ENCODE measurements around the gene EZH1.

Gene EZH1

DNA sequence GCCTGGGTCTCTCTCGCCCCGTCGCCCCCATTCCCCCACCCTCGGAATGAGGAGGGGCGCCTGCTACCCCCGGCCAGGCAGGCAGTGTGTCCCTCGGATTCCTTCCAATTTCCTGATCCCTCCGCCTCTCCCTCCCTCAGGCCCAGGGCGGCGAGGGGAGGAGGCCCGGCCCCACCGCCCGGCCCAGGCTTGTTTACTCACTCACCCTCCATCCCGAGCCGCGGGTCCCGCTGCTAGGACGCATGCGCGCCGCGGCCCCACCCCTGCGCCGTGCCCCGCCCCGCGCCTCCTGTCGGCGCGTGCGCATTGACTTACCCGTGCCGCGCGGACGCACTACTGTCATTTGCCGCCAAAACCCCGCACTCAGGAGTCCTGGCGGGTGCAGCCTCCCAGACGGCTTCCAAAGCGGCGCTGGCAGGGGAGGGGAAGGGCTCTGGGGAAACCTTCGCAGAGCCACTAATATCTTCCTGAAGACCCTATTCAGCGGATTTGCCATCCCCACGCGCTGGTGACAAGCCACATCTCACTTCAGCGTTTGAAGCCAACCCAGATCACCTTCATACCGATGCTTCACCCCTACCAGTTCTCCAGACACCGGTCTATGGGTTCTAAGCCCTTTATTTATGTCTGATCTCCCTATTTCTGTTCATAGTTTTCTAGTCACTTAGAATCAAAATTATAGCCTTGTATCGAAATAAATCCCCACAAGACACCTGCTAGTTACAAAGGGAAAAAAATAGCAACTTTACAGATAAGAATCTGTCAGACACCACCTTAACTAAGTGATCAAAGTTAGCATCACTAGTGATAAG lies at the start of gene EZH1:
Gene EZH1, minus strand, starts transcription at position 235 of the 812 bp plus-strand sequence. CDS start 16,099 bp downstream, outside the sequence.
- DNase-seq (ENCODE audit: low read depth, low spot score), result peak; percentile 56

DNA sequence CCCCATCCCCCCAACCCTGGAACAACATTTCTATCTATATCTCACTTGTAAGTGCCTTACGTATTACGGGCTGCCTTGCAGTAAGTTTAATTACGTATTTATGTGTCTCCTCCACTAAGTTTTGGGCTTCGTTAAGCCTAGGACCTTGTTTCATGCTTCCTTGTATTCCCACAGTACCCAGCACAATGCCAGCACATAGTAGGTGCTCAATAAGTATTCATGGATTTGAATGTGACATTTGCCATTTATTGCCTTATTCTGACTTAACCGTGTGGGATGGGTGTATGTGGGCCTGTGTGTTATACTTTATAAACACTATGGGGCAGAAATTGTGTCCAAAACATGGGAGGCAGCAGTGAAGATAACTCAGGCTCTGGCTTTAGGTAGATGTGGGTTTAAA lies 47.7 kb upstream of the EZH1 start:
- no peak for DNase-seq (ENCODE audit: low read depth, low spot score)

GRCh38 chr17:42791948-42792347 lies 47.1 kb upstream of the EZH1 start:
- DNase-seq (ENCODE audit: low read depth, low spot score), result no peak

DNA sequence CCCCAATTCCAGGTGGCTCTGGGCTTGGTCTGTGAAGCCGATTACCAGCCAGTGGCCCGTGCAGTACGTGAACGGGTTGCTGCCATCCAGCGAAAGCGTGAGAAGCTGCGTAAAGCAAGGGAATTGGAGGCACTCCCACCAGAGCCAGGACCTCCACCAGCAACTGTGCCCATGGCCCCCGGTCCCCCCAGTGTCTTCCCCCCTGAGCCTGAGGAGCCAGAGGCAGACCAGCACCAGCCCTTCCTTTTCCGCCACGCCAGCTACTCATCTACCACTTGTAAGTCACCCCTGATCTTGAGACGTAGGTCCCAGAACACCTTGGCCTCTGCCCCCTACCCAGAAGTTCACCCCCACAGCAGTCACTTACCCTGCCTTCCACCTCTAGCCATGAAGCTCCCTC lies 42.4 kb upstream of the EZH1 start:
- DNase-seq (ENCODE audit: low read depth, low spot score), result no peak

DNA sequence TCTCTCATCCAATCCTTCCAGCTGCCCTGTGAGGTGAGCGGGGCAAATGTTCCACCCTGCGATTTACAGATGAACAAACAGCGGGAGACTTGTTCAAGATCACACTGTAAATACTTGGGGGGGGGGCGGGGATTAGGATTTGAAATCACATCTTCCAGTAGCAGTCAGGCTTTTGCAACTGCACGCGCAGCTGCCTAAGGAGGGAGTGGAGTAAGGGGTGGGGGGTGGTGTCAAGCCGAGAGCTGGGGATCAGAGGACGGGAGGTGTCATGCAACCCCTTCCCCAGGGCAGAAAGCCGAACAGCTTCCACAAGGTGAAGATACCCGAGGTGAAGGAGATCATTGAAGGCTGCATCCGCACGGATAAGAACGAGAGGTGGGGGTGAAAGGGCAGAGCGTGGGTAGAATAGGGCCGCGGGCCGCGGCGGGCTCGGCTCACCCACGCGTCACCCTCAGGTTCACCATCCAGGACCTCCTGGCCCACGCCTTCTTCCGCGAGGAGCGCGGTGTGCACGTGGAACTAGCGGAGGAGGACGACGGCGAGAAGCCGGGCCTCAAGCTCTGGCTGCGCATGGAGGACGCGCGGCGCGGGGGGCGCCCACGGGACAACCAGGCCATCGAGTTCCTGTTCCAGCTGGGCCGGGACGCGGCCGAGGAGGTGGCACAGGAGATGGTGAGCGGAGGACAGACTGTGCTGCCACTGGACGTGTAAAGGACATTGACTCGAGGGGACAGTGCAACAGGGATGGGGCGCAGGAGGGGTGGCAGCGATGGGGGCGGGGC lies 40.2 kb upstream of the EZH1 start:
- no peak for DNase-seq (ENCODE audit: low read depth, low spot score)

DNA sequence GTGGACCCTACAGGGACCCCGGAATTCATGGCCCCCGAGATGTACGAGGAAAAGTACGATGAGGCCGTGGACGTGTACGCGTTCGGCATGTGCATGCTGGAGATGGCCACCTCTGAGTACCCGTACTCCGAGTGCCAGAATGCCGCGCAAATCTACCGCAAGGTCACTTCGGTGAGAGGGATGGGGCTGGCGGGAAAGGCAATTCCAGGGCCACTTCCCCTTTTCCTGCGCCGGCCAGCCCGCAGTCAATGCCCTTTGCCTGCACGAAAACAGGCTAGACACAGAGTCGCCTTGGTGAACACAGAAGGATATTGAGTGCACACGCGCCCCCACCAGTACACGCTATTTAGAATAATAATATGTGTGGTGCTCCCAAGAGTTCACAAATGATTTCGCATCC lies 39.6 kb upstream of the EZH1 start:
- no peak for DNase-seq (ENCODE audit: low read depth, low spot score)

DNA sequence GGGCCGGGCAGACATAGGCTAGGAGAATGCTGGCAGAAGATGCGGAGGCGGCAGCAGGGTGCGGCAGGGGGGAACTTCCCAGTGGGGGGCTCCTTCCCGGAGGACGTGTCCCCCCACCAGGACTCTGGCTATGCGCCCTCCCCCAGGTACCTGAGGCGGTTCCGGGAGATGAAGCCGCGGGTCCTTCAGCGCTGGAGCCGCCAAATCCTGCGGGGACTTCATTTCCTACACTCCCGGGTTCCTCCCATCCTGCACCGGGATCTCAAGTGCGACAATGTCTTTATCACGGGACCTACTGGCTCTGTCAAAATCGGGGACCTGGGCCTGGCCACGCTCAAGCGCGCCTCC lies 38.9 kb upstream of the EZH1 start:
- no peak for DNase-seq (ENCODE audit: low read depth, low spot score)

GRCh38 chr17:42783062-42783790 lies 38.4 kb upstream of the EZH1 start:
- no peak for DNase-seq (ENCODE audit: low read depth, low spot score)

GRCh38 chr17:42782166-42783061 lies 37.6 kb upstream of the EZH1 start:
- DNase-seq (ENCODE audit: low read depth, low spot score), result no peak

GRCh38 chr17:42781639-42782165 lies 36.9 kb upstream of the EZH1 start:
- DNase-seq (ENCODE audit: low read depth, low spot score), result no peak

- DNase-seq (ENCODE audit: low read depth, low spot score), result no peak
Measured at GRCh38 chr17:42780851-42781638, 36.2 kb upstream of the EZH1 start.

- DNase-seq (ENCODE audit: low read depth, low spot score), result no peak
Measured at GRCh38 chr17:42779936-42780850, 35.4 kb upstream of the EZH1 start, which contains the start of gene WNK4. Gene WNK4, plus strand, starts transcription at chr17:42780610. Its CDS starts 89 bp downstream, at chr17:42780699.

DNA sequence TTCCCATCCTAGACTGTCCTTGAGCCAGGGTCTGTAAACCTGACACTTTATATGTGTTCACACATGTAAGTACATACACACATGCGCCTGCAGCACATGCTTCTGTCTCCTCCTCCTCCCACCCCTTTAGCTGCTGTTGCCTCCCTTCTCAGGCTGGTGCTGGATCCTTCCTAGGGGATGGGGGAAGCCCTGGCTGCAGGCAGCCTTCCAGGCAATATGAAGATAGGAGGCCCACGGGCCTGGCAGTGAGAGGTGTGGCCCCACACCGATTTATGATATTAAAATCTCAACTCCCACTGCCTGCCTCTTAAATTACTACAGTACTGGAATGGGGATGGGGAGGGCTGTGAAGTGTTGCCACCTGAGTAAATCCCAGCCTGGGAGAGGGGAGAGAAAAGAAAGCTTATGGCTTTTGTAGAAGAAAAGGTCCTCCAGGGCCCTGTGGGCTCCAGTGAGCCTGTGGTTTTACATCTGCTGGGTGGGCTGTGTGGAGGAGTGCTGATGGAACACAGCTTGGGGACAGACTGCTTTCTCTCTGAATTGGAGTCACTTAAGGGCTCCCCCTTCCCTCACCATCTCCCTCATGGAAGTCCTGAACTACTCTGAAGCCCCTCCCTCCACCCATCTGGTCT lies 34.6 kb upstream of the EZH1 start:
- no peak for DNase-seq (ENCODE audit: low read depth, low spot score)

- no peak for DNase-seq (ENCODE audit: low read depth, low spot score)
Measured at GRCh38 chr17:42778570-42778969, 33.7 kb upstream of the EZH1 start.

DNA sequence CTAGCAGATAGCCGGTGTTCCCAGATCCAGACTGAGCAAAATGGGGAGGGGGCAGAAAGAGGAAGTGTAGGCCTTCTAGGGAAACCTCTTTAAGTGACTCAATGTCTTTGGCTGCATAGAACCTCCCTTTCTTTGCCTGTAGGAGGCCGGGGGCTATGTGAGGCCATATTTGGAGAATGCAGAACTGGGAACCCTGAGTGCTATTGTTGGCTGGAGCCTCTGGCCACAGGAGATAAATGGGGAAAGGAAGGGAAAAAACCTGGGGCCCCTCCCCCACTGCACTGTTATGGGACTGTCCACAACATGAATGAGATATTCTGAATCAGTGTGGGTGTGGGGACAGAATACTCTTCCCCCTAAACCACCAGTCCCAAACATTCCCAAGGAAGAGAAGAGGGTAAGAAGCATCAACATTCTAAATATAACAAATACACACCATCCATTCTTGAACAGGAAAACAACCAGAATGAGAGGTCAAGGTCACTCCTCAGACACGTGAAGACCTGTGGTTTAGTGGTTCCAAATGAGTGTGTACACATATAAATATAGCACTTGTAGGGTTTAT lies 30.8 kb upstream of the EZH1 start:
- DNase-seq (ENCODE audit: low read depth, low spot score), result no peak

DNA sequence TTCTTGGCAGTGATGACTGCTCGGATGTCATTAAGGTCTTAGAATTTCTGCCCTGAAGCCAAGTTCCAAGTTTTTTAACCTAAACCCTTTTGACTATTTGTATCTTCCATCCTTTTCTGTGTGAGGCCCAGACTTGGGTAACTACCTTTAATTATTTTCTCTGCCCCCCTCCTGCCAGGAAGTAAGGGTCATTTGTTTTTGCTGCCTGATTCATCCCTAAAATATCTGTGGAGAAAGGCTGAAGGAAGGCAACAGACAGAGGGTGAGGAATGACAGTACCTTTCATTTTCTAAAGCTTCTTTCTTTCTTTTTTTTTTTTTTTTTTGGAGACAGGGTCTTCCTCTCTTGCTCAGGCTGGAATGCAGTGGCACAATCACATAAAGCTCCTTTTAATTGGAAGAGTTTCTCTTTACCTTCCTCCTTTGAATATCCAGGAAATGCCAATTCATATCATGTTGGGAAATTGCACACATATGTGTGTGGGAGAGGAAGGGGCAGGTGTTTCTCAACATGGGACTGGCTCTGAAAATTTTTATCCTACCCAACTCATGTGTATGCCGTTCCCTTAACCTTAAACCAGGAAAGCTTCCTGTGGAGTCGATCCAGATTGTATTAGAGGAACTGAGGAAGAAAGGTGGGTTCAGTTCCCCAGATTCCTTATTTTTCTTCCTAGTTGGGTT lies 29.4 kb upstream of the EZH1 start:
- DNase-seq (ENCODE audit: low read depth, low spot score), result no peak

DNA sequence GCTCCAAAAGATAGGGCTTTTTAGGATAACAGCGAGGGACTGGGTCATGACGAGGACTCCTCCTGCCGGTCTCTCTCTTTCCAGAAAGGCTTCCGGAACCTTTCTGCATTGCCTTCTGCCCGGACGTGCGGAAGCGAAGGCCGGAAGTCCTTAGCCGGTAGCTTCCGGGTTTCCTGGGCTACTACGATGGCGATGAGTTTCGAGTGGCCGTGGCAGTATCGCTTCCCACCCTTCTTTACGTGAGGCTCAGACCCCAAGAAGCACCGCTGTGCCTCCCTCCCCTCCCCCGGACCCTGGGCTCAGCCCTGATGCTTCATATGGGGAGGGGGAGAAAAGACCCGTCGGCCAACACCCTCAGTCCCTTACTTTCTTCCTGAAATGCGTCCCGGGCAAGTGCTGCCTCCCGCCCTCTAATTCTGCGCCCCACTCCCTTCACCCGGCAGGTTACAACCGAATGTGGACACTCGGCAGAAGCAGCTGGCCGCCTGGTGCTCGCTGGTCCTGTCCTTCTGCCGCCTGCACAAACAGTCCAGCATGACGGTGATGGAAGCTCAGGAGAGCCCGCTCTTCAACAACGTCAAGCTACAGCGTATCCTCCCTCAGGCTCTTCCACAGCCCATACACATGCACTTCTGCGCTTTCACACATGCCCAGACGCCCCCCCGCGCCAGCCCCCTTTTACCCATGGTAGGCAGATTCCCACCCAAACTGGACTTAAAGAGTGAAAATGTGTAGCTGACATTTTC lies 28.6 kb upstream of the EZH1 start, which contains the start of gene VPS25:
Gene VPS25, plus strand, starts transcription at position 160 of the 746 bp plus-strand sequence. Its CDS starts 27 bp downstream, at position 187.
- DNase-seq (ENCODE audit: low read depth, low spot score), result peak; percentile 45
